Measurements from ENCODE around the gene AGBL4. TPM values are rescaled to one million over a fixed set of nuclear protein-coding genes. Genes with fewer than 3 reads are reported as not detected.

Gene AGBL4
- total RNA-seq, 1 donor from 2014 or later: not detected

- peak; percentile 13 for DNase-seq (ENCODE audit: low read depth)
These were observed 1332.2 kb downstream of the AGBL4 start for GRCh38 chr1:48691429-48692001.

- no peak for DNase-seq (ENCODE audit: low read depth)
These were observed 1335.5 kb downstream of the AGBL4 start for GRCh38 chr1:48688102-48688760.

GRCh38 chr1:48687282-48688045 is 1336.3 kb downstream of the AGBL4 start:
- no peak for DNase-seq (ENCODE audit: low read depth)

- no peak for DNase-seq (ENCODE audit: low read depth)
These were observed 1337.6 kb downstream of the AGBL4 start for GRCh38 chr1:48686159-48686558.

GRCh38 chr1:48684381-48684780 is 1339.4 kb downstream of the AGBL4 start:
- DNase-seq (ENCODE audit: low read depth): no peak

GRCh38 chr1:48683839-48684238 is 1339.9 kb downstream of the AGBL4 start:
- no peak for DNase-seq (ENCODE audit: low read depth)

- no peak for DNase-seq (ENCODE audit: low read depth)
These were observed 1342.1 kb downstream of the AGBL4 start for GRCh38 chr1:48681476-48682305.

- no peak for DNase-seq (ENCODE audit: low read depth)
These were observed 1343.2 kb downstream of the AGBL4 start for GRCh38 chr1:48680411-48681035.

- no peak for DNase-seq (ENCODE audit: low read depth)
These were observed 1343.9 kb downstream of the AGBL4 start for GRCh38 chr1:48679859-48680258.

GRCh38 chr1:48678710-48679505 is 1344.8 kb downstream of the AGBL4 start:
- no peak for DNase-seq (ENCODE audit: low read depth)

- peak; percentile 72 for DNase-seq (ENCODE audit: low read depth)
These were observed 1346.2 kb downstream of the AGBL4 start for GRCh38 chr1:48677306-48678287.

GRCh38 chr1:48676822-48677221 is 1346.9 kb downstream of the AGBL4 start:
- no peak for DNase-seq (ENCODE audit: low read depth)

- no peak for DNase-seq (ENCODE audit: low read depth)
These were observed 1347.4 kb downstream of the AGBL4 start for GRCh38 chr1:48676376-48676775.

GRCh38 chr1:48675251-48675650 is 1348.5 kb downstream of the AGBL4 start:
- no peak for DNase-seq (ENCODE audit: low read depth)

GRCh38 chr1:48674641-48675040 is 1349.1 kb downstream of the AGBL4 start:
- DNase-seq (ENCODE audit: low read depth): peak; percentile 35

GRCh38 chr1:48673332-48674105 is 1350.2 kb downstream of the AGBL4 start:
- no peak for DNase-seq (ENCODE audit: low read depth)

- DNase-seq (ENCODE audit: low read depth): no peak
These were observed 1352.2 kb downstream of the AGBL4 start for GRCh38 chr1:48671578-48671977.

Data from myocyte (in vitro differentiated cells).